Upper lobe of left lung (tissue), 4 donors: ENCODE results near the gene MRFAP1.

Source experiments
- CTCF ChIP-seq, 6 experiments: fragments of 450-650 bp in 4 of 6; fragments of 200-600 bp in 2 of 6; sonication (generic) in 2 of 6; IDR thresholded peaks; one replicate each; pipeline ENCODE4 v1.5.1; 2016 to 2019; ENCODE audit warnings: antibody characterized with exemption in 6 of 6
- EP300 ChIP-seq, 4 donors: sonication (generic); formaldehyde crosslinking; IDR thresholded peaks; one replicate each; pipeline ENCODE4 v1.5.1; 2017; ENCODE audit warnings: antibody characterized with exemption in 4 of 4, control low read depth in 2 of 4
- POLR2A ChIP-seq, 4 donors: fragments of 450-650 bp; IDR thresholded peaks; one replicate each; pipeline ENCODE4 v1.5.1; 2016 to 2017; ENCODE audit warnings: antibody characterized with exemption in 4 of 4, mild to moderate bottlenecking in 2 of 4
- POLR2AphosphoS5 ChIP-seq, 2 donors: sonication (generic); formaldehyde crosslinking; IDR thresholded peaks; one replicate each; pipeline ENCODE4 v1.5.1; 2017; ENCODE audit warnings: antibody characterized with exemption in 2 of 2

GRCh38 chr4:6620891-6621555 is 19.5 kb upstream of the MRFAP1 start:
- TF ChIP-seq CTCF (IDR thresholded peaks at IDR 0.05) = no peak
- TF ChIP-seq POLR2A (IDR thresholded peaks at IDR 0.05) = no peak
- no peak for TF ChIP-seq EP300 (IDR thresholded peaks at IDR 0.05)
- no peak for TF ChIP-seq POLR2AphosphoS5 (IDR thresholded peaks at IDR 0.05)
